Nephron (organoid): Measurements from ENCODE around the gene GIT1.

Experiments used
- H3K27ac Mint-ChIP-seq, 3 experiments: 2 replicates each; pipeline ENCODE4 v1.8.0; 2020; ENCODE audit warnings: mixed read lengths in 3 of 3, mild to moderate bottlenecking in 2 of 3, moderate library complexity in 1 of 3
- H3K27me3 Mint-ChIP-seq: 2 replicates; pipeline ENCODE4 v1.8.0; 2021; ENCODE audit warnings: low read depth, mild to moderate bottlenecking, moderate library complexity, mixed read lengths
- H3K36me3 Mint-ChIP-seq: 2 replicates; pipeline ENCODE4 v1.8.0; 2020; ENCODE audit warnings: low read depth, mixed read lengths
- H3K4me1 Mint-ChIP-seq: 2 replicates; pipeline ENCODE4 v1.8.0; 2020; ENCODE audit warnings: mixed read lengths
- H3K4me3 Mint-ChIP-seq, 3 experiments: 2 replicates each; pipeline ENCODE4 v1.8.0; 2020; ENCODE audit warnings: mild to moderate bottlenecking in 3 of 3, mixed read lengths in 3 of 3, moderate library complexity in 2 of 3
- H3K9me3 Mint-ChIP-seq: 2 replicates; pipeline ENCODE4 v1.8.0; 2020; ENCODE audit warnings: mixed read lengths
- CTCF ChIP-seq, 3 experiments: fragments of 200-600 bp; sonication (generic); IDR thresholded peaks; one replicate each; pipeline ENCODE4 v1.5.0; 2021; ENCODE audit warnings: antibody characterized with exemption in 3 of 3; ENCODE audit not compliant: unreplicated experiment in 3 of 3

The GIT1 gene

GRCh38 chr17:29621751-29622194 is 32.3 kb upstream of the GIT1 start:
- peaks cover 13% of the 10 kb centered on the region for H3K4me1 Mint-ChIP-seq
- H3K36me3 Mint-ChIP-seq, result peaks cover 5% of the 10 kb centered on the region
- H3K27me3 Mint-ChIP-seq, result peaks cover 72% of the 10 kb centered on the region
- no peak for TF ChIP-seq CTCF (IDR thresholded peaks at IDR 0.05; ENCODE audit: unreplicated experiment in 3 of 3)
- peak overlapping the region; percentile 77 to 80 (median 79) for H3K4me3 Mint-ChIP-seq
- H3K9me3 Mint-ChIP-seq, result no peaks in the 10 kb centered on the region
- no peak overlapping the region for H3K27ac Mint-ChIP-seq

DNA sequence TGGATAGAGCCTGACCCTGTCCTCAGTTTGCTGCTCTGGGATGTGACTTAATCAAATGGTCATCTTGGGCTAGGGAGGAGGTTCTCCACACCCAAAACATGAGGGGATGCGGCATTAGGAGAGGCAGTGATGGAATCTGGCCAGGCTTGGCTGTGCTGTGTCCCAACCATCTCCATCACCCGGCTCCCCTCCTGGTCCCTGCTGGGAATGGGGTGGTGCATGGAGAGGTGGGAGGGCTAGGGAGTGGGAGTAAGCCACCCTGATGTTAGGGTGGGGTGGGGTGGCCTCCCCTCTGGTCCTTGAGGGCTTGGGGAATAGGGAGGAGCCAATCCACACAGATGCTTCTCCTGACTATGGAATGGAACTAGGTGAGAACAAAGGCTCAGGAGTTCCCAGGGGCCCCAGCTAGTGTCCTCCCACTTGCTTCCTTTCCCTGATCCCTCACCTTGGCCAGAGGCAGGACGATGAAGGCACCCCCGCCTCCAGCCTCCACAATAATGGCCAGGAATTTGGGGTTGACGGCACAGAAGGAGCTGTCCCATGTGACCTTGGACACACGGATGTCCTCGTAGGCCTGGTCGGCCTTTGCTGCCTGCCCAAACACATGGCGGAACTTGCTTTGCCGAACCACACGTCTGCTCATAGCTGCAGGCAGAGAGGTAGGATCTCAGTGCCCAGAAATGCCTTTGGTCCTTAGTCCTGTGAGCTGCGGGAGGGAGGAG is 31.5 kb upstream of the GIT1 start:
- Mint-ChIP-seq H3K36me3 (peaks cover 3% of the 10 kb centered on the region), H3K4me1 (peaks cover 21% of the 10 kb centered on the region), H3K4me3 (peak overlapping the region; percentile 36 to 79 (median 77)), H3K27me3 (peaks cover 80% of the 10 kb centered on the region), H3K27ac (no peak overlapping the region), H3K9me3 (no peaks in the 10 kb centered on the region)
- TF ChIP-seq CTCF (IDR thresholded peaks at IDR 0.05; ENCODE audit: unreplicated experiment in 3 of 3), result no peak

- H3K36me3 Mint-ChIP-seq, result no peaks in the 10 kb centered on the region
- H3K9me3 Mint-ChIP-seq, result no peaks in the 10 kb centered on the region
- H3K27ac Mint-ChIP-seq, result no peak overlapping the region
- peaks cover 26% of the 10 kb centered on the region for H3K4me1 Mint-ChIP-seq
- H3K4me3 Mint-ChIP-seq, result peak overlapping the region in 2 of 3 experiments; percentile 16 to 17
- no peak for TF ChIP-seq CTCF (IDR thresholded peaks at IDR 0.05; ENCODE audit: unreplicated experiment in 3 of 3)
- H3K27me3 Mint-ChIP-seq, result peaks cover 87% of the 10 kb centered on the region
Observed at GRCh38 chr17:29620271-29620670, 30.8 kb upstream of the GIT1 start.

GRCh38 chr17:29619251-29619650 is 29.8 kb upstream of the GIT1 start:
- H3K4me3 Mint-ChIP-seq, result peak overlapping the region in 1 of 3 experiments; percentile 24
- no peak overlapping the region for H3K27ac Mint-ChIP-seq
- peaks cover 31% of the 10 kb centered on the region for H3K4me1 Mint-ChIP-seq
- H3K9me3 Mint-ChIP-seq, result no peaks in the 10 kb centered on the region
- no peaks in the 10 kb centered on the region for H3K36me3 Mint-ChIP-seq
- TF ChIP-seq CTCF (IDR thresholded peaks at IDR 0.05; ENCODE audit: unreplicated experiment in 3 of 3), result peak in 1 of 3 experiments; percentile 27
- H3K27me3 Mint-ChIP-seq, result peaks cover 97% of the 10 kb centered on the region

DNA sequence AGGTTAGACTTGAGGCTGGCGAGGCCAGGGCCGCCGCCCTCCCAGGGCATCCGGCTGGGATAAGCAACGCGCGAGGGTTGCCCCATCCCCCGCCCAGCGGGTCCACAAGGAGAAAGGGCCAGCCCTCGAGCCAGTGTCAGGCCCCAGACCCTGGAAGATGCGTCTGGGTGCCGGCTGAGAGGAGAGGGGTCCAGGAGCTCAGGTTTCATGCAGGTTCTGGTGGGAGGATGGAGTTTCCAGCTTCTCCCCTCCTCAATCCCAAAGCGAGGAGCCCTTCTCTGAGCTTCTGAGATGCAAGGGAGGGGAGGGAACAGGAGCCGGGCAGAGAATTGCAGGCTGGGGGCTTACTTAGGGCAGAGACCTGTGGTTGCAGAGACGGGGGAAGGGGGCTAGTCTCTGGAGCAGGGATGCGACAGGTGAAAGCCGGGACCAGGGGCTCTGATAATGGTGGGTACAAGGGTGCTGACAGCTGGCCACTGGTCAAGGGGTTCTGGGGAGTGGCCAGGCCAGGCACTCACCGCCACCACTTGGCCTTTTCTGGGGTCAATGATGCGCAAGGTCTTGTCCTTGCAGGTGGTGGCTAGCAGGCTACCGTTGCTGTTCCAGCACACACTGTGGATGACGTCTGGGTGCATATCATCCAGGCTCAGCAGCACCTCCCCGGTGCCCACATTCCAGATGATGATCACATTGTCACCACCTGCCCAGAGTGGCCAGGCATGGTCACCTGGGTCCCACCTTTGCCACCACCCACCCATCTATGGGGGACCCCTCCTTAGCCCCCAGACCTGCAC is 29.0 kb upstream of the GIT1 start:
- Mint-ChIP-seq H3K36me3 (peaks cover 3% of the 10 kb centered on the region), H3K4me1 (peaks cover 31% of the 10 kb centered on the region), H3K27me3 (peaks cover 92% of the 10 kb centered on the region), H3K9me3 (no peaks in the 10 kb centered on the region), H3K4me3 (no peak overlapping the region), H3K27ac (no peak overlapping the region)
- TF ChIP-seq CTCF (IDR thresholded peaks at IDR 0.05; ENCODE audit: unreplicated experiment in 3 of 3), result peak in 1 of 3 experiments; percentile 5
